HL-60 (cell line): Measurements from ENCODE around the gene B3GNT8.

Experiments used
- DNase-seq, 2 experiments: peaks; one replicate each; pipeline ENCODE4 v3.0.0-alpha.2; 2010 to 2020; ENCODE audit warnings: low read depth in 1 of 2, low spot score in 1 of 2
- H3K27ac ChIP-seq: fragments of 250-450 bp; sonication (Bioruptor Pico); replicated peaks from 2 replicates; pipeline ENCODE4 v1.5.1; 2020; ENCODE audit warnings: mild to moderate bottlenecking, moderate library complexity
- H3K27me3 ChIP-seq: fragments of 250-450 bp; sonication (Bioruptor Pico); 2 replicates; pipeline ENCODE4 v1.5.1; 2021; ENCODE audit warnings: mild to moderate bottlenecking, moderate library complexity; ENCODE audit not compliant: insufficient read depth, poor library complexity, severe bottlenecking
- H3K4me3 ChIP-seq: replicated peaks from 2 replicates; pipeline ENCODE4 v1.5.1; 2011; ENCODE audit warnings: mild to moderate bottlenecking, control low read depth, low read length; ENCODE audit not compliant: insufficient read depth
- GABPA ChIP-seq: IDR thresholded peaks from 2 replicates; pipeline ENCODE4 v1.6.1; 2012; ENCODE audit warnings: low read depth
- POLR2AphosphoS5 ChIP-seq: IDR thresholded peaks from 2 replicates; pipeline ENCODE4 v1.6.1; 2012; ENCODE audit warnings: low read depth
- REST ChIP-seq: IDR thresholded peaks from 2 replicates; pipeline ENCODE4 v1.6.1; 2012; ENCODE audit warnings: low read depth; ENCODE audit not compliant: insufficient replicate concordance
- SPI1 ChIP-seq: IDR thresholded peaks from 2 replicates; pipeline ENCODE4 v1.6.1; 2012; ENCODE audit warnings: low read depth, mild to moderate bottlenecking, borderline replicate concordance
- TF ChIP-seq, protein P1 (sequence below): IDR thresholded peaks from one replicate; pipeline ENCODE4 v1.5.1; 2011; ENCODE audit warnings: low read length, control low read depth, inconsistent platforms; ENCODE audit not compliant: insufficient read depth

Gene B3GNT8

DNA sequence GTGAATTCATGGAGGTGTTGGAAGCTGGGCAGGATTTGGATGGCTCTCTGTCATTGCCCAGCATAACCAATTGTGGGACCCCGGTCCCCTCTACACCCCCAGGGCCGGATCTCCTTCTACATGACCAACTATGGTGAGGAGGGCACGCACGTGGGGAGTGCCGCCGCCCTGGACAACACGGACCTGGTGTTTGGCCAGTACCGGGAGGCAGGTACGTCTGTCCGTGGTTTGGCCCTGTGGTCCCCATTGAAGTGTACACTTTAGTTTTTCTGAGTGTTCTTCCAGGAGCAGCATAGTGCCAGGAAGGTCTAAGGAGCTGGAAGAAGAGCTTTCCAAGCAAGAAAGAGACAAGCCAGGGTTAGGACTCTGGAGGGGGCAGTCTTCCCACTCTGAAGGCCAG lies 13.2 kb downstream of the B3GNT8 start:
- TF ChIP-seq REST (no peak), SPI1 (no peak), POLR2AphosphoS5 (no peak), GABPA (no peak)
- TF ChIP-seq, protein P1, sequence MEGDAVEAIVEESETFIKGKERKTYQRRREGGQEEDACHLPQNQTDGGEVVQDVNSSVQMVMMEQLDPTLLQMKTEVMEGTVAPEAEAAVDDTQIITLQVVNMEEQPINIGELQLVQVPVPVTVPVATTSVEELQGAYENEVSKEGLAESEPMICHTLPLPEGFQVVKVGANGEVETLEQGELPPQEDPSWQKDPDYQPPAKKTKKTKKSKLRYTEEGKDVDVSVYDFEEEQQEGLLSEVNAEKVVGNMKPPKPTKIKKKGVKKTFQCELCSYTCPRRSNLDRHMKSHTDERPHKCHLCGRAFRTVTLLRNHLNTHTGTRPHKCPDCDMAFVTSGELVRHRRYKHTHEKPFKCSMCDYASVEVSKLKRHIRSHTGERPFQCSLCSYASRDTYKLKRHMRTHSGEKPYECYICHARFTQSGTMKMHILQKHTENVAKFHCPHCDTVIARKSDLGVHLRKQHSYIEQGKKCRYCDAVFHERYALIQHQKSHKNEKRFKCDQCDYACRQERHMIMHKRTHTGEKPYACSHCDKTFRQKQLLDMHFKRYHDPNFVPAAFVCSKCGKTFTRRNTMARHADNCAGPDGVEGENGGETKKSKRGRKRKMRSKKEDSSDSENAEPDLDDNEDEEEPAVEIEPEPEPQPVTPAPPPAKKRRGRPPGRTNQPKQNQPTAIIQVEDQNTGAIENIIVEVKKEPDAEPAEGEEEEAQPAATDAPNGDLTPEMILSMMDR: no peak
- H3K4me3 ChIP-seq: no peak overlapping the region
- no peak overlapping the region; the same call in 1 of the 2 replicates for H3K27ac ChIP-seq
- no peaks in the 10 kb centered on the region for H3K27me3 ChIP-seq
- DNase-seq: no peak

DNA sequence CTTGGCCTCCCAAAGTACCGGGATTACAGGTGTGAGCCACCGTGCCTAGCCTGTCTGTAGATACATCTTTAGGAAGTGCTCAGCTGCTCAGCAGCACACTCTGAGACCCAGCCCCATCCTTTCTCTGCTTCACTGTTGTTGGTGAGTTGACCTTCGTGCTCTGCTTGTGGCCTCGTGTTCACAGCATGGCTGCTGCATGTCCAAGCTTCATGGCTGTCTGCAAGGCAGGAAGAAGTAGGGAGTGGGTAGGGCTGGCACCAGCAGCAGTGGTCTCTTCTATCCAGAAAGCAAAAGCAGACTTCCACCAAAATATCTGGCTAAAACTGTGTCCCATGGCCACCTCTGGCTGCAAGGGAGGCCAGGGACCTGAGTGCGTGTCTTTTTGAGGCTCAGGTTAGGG lies 14.2 kb downstream of the B3GNT8 start:
- Histone ChIP-seq H3K27me3 (no peaks in the 10 kb centered on the region), H3K27ac (peak overlapping the region; percentile 24), H3K4me3 (no peak overlapping the region)
- DNase-seq: no peak
- TF ChIP-seq POLR2AphosphoS5 (no peak), REST (no peak), GABPA (no peak), SPI1 (no peak)
- TF ChIP-seq, protein P1: no peak

GRCh38 chr19:41411968-41412265 lies 15.3 kb downstream of the B3GNT8 start:
- Histone ChIP-seq H3K27me3 (no peaks in the 10 kb centered on the region), H3K4me3 (no peak overlapping the region), H3K27ac (no peak overlapping the region)
- TF ChIP-seq POLR2AphosphoS5: no peak
- no peak for TF ChIP-seq SPI1
- TF ChIP-seq REST: no peak
- TF ChIP-seq, protein P1: no peak
- TF ChIP-seq GABPA: no peak
- no peak for DNase-seq
